Gastrocnemius medialis (tissue), 4 donors: ENCODE data around the gene MSI2.

Experiments used
- CTCF ChIP-seq, 5 experiments: fragments of 450-650 bp in 3 of 5; fragments of 200-600 bp in 2 of 5; sonication (generic) in 2 of 5; IDR thresholded peaks in 4 of 5; conservative IDR thresholded peaks in 1 of 5; 1 replicate in 4 of 5; 2 replicates in 1 of 5; pipeline ENCODE4 v1.5.1; 2016 to 2019; ENCODE audit warnings: antibody characterized with exemption in 5 of 5, mild to moderate bottlenecking in 3 of 5, moderate library complexity in 3 of 5
- POLR2A ChIP-seq, 2 donors: fragments of 450-650 bp; IDR thresholded peaks; one replicate each; pipeline ENCODE4 v1.6.1; 2017; ENCODE audit warnings: antibody characterized with exemption in 2 of 2, mild to moderate bottlenecking in 2 of 2, moderate library complexity in 2 of 2

GRCh38 chr17:57550016-57550415 is 293.7 kb downstream of the MSI2 start:
- TF ChIP-seq CTCF (IDR thresholded peaks at IDR 0.05 in 4 of 5, conservative IDR thresholded peaks at IDR 0.05 in 1 of 5): no peak
- no peak for TF ChIP-seq POLR2A (IDR thresholded peaks at IDR 0.05)
